ENCODE measurements around the gene SBF1. TPM values are rescaled to one million over a fixed set of nuclear protein-coding genes. Genes with fewer than 3 reads are reported as not detected.
"Not testable (repeated sequence)": the region's sequence is repeated elsewhere in the genome, so short reads cannot be mapped to it uniquely, and the experiment has no call there.

The SBF1 gene, protein sequence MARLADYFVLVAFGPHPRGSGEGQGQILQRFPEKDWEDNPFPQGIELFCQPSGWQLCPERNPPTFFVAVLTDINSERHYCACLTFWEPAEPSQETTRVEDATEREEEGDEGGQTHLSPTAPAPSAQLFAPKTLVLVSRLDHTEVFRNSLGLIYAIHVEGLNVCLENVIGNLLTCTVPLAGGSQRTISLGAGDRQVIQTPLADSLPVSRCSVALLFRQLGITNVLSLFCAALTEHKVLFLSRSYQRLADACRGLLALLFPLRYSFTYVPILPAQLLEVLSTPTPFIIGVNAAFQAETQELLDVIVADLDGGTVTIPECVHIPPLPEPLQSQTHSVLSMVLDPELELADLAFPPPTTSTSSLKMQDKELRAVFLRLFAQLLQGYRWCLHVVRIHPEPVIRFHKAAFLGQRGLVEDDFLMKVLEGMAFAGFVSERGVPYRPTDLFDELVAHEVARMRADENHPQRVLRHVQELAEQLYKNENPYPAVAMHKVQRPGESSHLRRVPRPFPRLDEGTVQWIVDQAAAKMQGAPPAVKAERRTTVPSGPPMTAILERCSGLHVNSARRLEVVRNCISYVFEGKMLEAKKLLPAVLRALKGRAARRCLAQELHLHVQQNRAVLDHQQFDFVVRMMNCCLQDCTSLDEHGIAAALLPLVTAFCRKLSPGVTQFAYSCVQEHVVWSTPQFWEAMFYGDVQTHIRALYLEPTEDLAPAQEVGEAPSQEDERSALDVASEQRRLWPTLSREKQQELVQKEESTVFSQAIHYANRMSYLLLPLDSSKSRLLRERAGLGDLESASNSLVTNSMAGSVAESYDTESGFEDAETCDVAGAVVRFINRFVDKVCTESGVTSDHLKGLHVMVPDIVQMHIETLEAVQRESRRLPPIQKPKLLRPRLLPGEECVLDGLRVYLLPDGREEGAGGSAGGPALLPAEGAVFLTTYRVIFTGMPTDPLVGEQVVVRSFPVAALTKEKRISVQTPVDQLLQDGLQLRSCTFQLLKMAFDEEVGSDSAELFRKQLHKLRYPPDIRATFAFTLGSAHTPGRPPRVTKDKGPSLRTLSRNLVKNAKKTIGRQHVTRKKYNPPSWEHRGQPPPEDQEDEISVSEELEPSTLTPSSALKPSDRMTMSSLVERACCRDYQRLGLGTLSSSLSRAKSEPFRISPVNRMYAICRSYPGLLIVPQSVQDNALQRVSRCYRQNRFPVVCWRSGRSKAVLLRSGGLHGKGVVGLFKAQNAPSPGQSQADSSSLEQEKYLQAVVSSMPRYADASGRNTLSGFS (N-terminal part only)
- total RNA-seq: 100 to 1,000 TPM; 211 to 221 TPM

DNA sequence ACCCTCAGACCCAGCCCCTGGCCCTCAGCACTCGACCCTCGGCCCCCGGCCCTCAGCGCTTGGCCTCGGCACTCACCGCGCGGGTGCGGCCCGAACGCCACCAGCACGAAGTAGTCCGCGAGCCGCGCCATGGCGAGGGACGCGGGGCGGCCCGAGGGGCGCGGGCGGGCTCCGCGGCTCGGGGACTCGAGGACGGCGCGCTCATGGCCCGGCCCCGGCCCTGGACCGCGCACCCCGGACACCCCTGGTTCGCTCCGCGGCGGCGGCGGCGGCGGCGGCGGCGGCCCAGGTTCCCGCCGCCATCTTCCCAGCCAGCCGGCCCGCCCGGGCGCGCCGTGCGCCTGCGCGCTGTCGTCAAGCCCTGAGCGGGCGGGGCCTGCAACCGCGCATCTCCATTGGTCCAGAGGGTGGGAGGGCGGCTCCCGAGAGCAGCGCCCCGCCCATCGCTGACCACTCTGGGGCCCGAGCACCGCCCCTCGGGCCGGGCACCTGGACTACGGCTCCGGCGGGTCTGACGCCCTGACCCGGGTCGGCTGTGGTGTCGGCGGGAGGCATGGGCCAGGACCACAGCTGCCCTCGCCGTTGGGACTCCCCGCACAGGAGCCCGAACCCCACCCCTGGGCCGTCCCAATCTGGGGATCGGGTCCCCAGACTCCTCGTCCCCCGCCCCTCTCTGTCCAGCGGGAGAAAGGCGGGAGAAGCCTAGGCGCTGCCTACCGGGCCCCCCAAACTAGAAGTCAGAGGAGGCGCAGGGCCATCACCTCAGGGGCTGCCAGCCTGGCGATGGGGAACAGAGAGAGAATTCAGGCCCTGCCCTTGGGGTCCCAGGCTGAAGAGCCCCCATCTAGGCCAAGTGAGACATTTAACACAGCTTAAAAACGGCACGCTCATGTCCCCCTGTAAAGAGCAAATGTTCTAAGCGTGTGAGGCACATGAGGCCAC, at the start of gene SBF1:
TSS of gene SBF1 (minus strand) at position 326 of the 942 bp plus-strand sequence. CDS start at position 131, 195 bp downstream.
- peak within 1 kb of the TSS; percentile 92 for H3K27ac Mint-ChIP-seq
- H3K27me3 Mint-ChIP-seq: peaks cover 8% of the 10 kb centered on the region
- H3K4me3 Mint-ChIP-seq: peak within 1 kb of the TSS; percentile 87
- peaks cover 43% of the 10 kb centered on the region for H3K4me1 Mint-ChIP-seq
- POLR2A ChIA-PET: interaction anchor here (1.1 kb wide), 1 partner anchor 51 kb away, joined by 6 read pairs; the partner anchor contains the start of gene SCO2
- DNase-seq: peak; percentile 95
- H3K9me3 Mint-ChIP-seq: no peaks in the 10 kb centered on the region
- H3K36me3 Mint-ChIP-seq: peaks cover 6% of the 10 kb centered on the region
- peak; percentile 66 for ATAC-seq (ENCODE audit: low read depth)

DNA sequence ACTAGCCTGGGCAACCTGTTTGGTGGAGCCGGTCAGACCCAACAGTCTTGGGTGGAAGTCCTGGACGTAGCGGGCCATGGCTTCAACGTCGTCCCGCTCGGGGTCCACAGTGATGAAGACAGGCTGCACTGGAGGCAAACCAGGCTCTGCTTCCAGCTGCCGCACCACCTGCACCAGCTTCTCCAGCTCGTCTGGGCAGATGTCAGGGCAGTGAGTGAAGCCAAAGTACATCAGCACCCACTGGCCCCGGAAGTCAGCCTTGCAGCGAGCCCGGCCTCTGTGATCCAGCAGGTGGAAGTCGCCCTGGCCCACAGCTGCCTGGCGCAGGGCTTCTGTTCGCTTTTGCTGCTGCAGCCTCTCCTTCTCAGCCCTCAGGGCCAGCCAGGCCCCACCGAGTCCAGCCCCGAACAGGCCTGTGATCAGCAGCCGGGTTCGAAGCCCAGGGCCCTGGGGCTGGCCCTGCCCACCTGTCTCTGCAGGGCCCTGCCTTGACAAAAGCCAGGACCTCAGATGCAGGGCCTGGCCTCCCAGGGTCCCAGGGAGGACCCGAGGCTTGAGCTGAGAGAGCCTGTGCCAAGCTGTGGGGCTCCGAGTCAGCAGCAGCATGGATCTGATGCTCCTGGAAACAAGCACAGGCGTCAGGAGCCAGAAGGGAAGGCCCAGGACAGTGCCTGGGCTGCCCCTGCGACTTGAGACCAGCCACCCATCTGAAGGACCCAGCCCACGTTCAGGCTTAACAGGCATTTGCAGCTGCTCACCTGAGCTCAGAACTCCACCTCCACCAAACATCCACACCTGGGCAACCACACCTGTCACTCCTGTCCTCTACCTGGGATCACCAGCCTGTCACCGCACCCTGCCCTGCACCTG, 49.2 kb upstream of the SBF1 start:
- H3K36me3 Mint-ChIP-seq: peaks cover 26% of the 10 kb centered on the region
- ATAC-seq (ENCODE audit: low read depth) (no peak), DNase-seq (peak; percentile 35)
- POLR2A ChIA-PET: interaction anchor here (0.8 to 13.0 kb wide), 16 partner anchors 9 to 273 kb away, joined by 3 to 300 read pairs (median 23); partner anchors contain the start of genes CHKB, CPT1B, HDAC10 and KLHDC7B
- no peaks in the 10 kb centered on the region for H3K27me3 Mint-ChIP-seq
- H3K9me3 Mint-ChIP-seq: no peaks in the 10 kb centered on the region
- peak overlapping the region; percentile 96 for H3K4me3 Mint-ChIP-seq
- H3K27ac Mint-ChIP-seq: peak overlapping the region; percentile 95
- H3K4me1 Mint-ChIP-seq: peaks cover 30% of the 10 kb centered on the region

DNA sequence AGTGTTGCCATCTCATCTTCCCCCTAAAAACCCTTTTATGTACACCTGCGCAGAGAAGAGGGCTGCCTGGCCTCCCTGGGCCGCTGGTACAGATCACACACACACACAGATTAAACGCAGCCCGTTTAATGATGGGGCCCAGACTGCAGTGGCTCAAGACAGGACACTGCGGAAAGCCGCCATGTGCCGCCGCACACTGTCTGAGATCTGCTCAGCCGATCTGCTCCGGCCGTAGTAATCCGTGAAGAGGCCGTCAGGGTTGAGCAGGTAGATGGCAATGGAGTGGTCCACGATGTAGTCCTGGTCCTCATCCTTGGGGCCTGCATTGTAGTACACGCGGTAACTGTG, 48.6 kb upstream of the SBF1 start:
- no peak for DNase-seq
- no peaks in the 10 kb centered on the region for H3K9me3 Mint-ChIP-seq
- no peak for ATAC-seq (ENCODE audit: low read depth)
- peaks cover 26% of the 10 kb centered on the region for H3K4me1 Mint-ChIP-seq
- H3K4me3 Mint-ChIP-seq: peak overlapping the region; percentile 10
- POLR2A ChIA-PET: interaction anchor here (1.6 to 5.4 kb wide), 2 partner anchors 9 to 13 kb away, joined by 5 to 175 read pairs; partner anchors contain the start of genes LMF2 and NCAPH2
- H3K27me3 Mint-ChIP-seq: no peaks in the 10 kb centered on the region
- no peak overlapping the region for H3K27ac Mint-ChIP-seq
- peaks cover 22% of the 10 kb centered on the region for H3K36me3 Mint-ChIP-seq

DNA sequence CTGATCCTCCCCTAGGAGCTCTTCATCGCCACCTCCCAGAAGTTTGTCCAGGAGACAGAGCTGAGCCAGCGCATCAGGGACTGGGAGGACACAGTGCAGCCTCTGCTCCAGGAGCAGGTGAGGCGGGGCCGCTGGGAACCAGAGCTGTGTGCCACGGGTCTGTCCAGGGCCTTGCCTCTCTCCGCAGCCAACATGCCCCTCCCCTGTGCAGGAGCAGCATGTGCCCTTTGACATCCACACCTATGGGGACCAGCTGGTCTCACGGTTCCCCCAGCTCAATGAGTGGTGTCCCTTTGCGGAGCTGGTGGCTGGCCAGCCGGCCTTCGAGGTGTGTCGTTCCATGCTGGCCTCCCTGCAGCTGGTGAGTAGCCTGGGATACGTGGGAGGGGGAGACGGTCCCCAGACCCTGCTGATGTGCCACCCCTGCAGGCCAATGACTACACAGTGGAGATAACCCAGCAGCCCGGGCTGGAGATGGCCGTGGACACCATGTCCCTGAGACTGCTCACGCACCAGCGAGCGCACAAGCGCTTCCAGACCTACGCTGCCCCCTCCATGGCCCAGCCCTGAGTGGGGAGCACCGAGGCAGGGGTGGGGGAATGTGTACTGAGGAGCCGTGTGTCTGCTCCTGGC, 48.1 kb upstream of the SBF1 start:
- Mint-ChIP-seq H3K9me3 (no peaks in the 10 kb centered on the region), H3K27ac (no peak overlapping the region), H3K4me1 (peaks cover 21% of the 10 kb centered on the region), H3K4me3 (no peak overlapping the region), H3K36me3 (peaks cover 17% of the 10 kb centered on the region), H3K27me3 (no peaks in the 10 kb centered on the region)
- POLR2A ChIA-PET: interaction anchor here (0.6 to 5.4 kb wide), 4 partner anchors 9 to 53 kb away, joined by 3 to 175 read pairs (median 6); partner anchors contain the start of genes LMF2 and NCAPH2
- ATAC-seq (ENCODE audit: low read depth): no peak
- peak; percentile 31 for DNase-seq

DNA sequence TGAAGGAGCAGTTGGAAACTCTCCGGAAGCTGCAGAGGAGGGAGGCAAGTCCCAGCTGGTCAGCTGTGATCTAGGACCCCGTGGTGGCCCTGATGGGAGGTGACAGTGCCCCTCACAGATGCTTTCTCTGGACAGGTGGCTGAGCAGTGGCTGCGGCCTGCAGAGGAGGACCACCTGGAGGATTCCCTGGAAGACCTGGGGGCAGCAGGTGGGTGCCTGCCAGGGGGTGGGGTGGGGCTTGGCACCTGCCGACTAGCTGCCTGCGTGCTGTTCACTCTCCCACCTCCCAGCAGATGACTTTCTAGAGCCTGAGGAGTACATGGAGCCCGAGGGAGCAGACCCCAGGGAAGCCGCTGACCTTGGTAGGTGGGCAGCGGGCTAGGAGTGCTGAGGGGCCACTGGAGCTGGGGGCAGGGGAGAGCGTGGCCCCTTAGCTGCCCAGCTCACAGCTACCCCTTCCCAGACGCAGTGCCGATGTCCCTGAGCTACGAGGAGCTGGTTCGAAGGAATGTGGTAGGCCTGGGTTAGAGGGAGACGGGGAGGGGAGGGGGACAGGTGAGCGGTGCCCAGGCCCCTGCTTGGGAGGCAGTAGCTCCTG, 47.5 kb upstream of the SBF1 start:
- H3K36me3 Mint-ChIP-seq: peaks cover 14% of the 10 kb centered on the region
- H3K4me3 Mint-ChIP-seq: no peak overlapping the region
- peaks cover 14% of the 10 kb centered on the region for H3K4me1 Mint-ChIP-seq
- no peak overlapping the region for H3K27ac Mint-ChIP-seq
- DNase-seq: no peak
- no peak for ATAC-seq (ENCODE audit: low read depth)
- no peaks in the 10 kb centered on the region for H3K27me3 Mint-ChIP-seq
- H3K9me3 Mint-ChIP-seq: no peaks in the 10 kb centered on the region
- POLR2A ChIA-PET: interaction anchor here (0.6 to 5.4 kb wide), 4 partner anchors 8 to 52 kb away, joined by 3 to 175 read pairs (median 6); partner anchors contain the start of genes LMF2 and NCAPH2

DNA sequence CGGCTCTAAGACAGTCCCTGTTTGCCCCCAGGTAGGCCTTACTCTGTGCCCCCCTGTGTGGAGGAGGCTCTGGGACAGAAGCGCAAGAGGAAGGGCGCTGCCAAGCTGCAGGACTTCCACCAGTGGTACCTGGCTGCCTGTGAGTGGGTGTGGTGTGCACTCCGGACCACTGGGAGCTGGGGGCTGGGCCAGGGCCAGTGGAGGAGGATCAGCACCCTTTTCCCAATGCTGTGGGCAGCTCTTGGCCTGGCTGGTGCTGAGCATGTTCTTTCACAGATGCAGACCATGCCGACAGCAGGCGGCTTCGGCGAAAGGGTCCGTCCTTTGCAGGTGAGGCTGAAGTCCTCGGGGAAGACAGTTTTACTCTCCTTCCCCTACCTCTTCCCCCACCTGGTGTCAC, 46.9 kb upstream of the SBF1 start:
- H3K36me3 Mint-ChIP-seq: peaks cover 14% of the 10 kb centered on the region
- POLR2A ChIA-PET: interaction anchor here (1.4 to 5.4 kb wide), 2 partner anchors 12 to 27 kb away, joined by 7 to 175 read pairs; partner anchors contain the start of genes LMF2 and NCAPH2
- H3K4me1 Mint-ChIP-seq: peaks cover 8% of the 10 kb centered on the region
- H3K9me3 Mint-ChIP-seq: no peaks in the 10 kb centered on the region
- no peak overlapping the region for H3K27ac Mint-ChIP-seq
- H3K4me3 Mint-ChIP-seq: no peak overlapping the region
- no peak for ATAC-seq (ENCODE audit: low read depth)
- no peaks in the 10 kb centered on the region for H3K27me3 Mint-ChIP-seq
- no peak for DNase-seq

DNA sequence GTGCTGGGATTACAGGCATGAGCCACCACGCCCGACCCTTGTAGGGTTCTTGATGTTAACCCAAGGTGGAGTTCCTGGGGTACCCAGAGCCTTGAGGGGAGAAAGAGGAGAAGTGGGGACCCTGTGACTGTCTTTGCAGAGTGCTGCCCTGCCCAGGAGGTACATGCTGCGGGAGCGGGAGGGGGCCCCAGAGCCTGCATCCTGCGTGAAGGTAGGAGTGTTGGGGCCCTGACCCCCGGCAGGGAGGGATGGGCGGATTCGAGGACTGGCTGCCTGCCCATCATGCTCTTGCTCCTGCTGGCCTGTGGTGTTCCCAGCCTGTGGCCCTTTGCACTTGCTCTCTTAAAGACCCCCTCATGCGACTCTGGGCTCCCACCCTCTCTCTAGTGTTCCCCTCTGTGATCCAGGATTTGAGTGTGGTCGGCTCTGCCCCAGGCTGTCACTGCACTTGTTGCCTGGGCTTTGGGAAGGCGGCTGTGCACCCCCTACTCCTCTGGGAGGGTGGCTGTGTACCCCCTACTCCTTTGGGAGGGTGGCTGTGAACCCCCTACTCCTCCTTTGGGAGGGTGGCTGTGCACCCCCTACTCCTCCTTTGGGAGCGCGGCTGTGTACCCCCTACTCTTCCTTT, 46.1 kb upstream of the SBF1 start:
- H3K9me3 Mint-ChIP-seq: no peaks in the 10 kb centered on the region
- H3K4me1 Mint-ChIP-seq: peaks cover 9% of the 10 kb centered on the region
- POLR2A ChIA-PET: interaction anchor here (5.4 kb wide), 1 partner anchor 11 kb away, joined by 175 read pairs; the partner anchor contains the start of genes LMF2 and NCAPH2
- DNase-seq (no peak), ATAC-seq (ENCODE audit: low read depth) (no peak)
- no peaks in the 10 kb centered on the region for H3K27me3 Mint-ChIP-seq
- no peak overlapping the region for H3K27ac Mint-ChIP-seq
- H3K36me3 Mint-ChIP-seq: peaks cover 14% of the 10 kb centered on the region
- H3K4me3 Mint-ChIP-seq: no peak overlapping the region

DNA sequence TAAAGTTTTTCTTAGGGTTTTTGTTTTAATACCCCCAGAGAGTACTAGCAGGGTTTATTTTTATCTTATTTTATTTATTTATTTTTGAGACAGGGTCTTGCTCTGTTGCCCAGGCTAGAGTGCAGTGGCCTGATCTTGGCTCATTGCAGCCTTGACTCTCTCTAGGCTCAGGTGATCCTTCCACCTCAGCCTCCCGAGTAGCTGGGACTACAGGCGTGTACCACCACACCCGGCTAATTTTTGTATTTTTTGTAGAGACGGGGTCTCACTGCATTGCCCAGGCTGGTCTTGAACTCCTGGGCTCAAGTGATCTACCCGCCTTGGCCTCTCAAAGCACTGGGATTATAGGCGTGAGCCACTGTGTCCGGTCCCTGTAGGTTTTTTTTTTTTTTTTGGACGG, 45.3 kb upstream of the SBF1 start:
- ATAC-seq (ENCODE audit: low read depth); H3K27ac Mint-ChIP-seq; DNase-seq; POLR2A ChIA-PET; H3K27me3 Mint-ChIP-seq; H3K9me3 Mint-ChIP-seq; H3K4me3 Mint-ChIP-seq: not testable (repeated sequence)
- peaks cover 16% of the 10 kb centered on the region for H3K36me3 Mint-ChIP-seq
- H3K4me1 Mint-ChIP-seq: peaks cover 12% of the 10 kb centered on the region

DNA sequence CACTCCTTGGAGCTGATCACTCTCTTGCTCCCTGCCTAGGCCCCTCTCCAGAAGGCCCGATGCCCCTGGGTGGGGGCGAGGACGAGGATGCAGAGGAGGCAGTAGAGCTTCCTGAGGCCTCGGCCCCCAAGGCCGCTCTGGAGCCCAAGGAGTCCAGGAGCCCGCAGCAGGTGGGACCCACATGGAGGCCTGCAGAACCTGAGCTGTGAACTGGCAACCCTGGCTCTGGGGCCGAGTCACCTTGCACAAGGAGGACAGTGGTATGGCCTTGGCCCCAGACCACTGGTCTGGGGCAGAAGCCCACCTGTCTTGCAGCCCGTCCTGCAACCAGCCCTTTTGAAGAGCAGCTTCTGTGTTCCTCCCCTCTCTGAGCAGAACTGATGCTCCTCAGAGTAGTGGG, 44.3 kb upstream of the SBF1 start:
- no peak for DNase-seq
- peaks cover 15% of the 10 kb centered on the region for H3K36me3 Mint-ChIP-seq

DNA sequence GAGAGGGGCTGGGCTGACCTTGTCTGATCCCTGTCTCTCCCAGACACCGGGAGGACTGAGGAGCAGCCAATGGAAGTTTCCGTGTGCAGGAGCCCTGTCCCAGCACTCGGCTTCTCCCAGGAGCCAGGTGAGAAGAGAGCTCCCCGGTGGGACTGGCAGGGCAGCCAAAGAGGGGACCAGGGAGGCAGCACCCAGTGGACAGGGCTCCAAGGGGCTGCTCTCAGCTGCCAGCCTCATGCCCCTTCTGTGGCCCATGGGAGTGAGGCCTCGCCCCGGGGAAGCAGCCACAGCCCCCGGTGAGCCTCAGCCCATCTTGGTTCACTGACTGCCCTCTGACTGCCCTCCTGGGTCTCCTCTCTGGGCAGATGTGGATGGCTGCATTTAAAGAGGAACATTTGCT, 43.8 kb upstream of the SBF1 start:
- Mint-ChIP-seq H3K4me3 (no peak overlapping the region), H3K9me3 (no peaks in the 10 kb centered on the region), H3K27ac (no peak overlapping the region), H3K27me3 (no peaks in the 10 kb centered on the region), H3K4me1 (peaks cover 10% of the 10 kb centered on the region), H3K36me3 (peaks cover 15% of the 10 kb centered on the region)
- ATAC-seq (ENCODE audit: low read depth): no peak
- POLR2A ChIA-PET: interaction anchor here (1.3 kb wide), 1 partner anchor 11 kb away, joined by 7 read pairs; the partner anchor contains the start of genes LMF2 and NCAPH2
- no peak for DNase-seq

More for the DNA sequence above, 44.3 kb upstream of the SBF1 start:
- Mint-ChIP-seq H3K4me1 (peaks cover 10% of the 10 kb centered on the region), H3K4me3 (no peak overlapping the region), H3K27ac (no peak overlapping the region), H3K27me3 (no peaks in the 10 kb centered on the region), H3K9me3 (no peaks in the 10 kb centered on the region)
- ATAC-seq (ENCODE audit: low read depth): no peak
- POLR2A ChIA-PET: interaction anchor here (1.3 kb wide), 1 partner anchor 11 kb away, joined by 7 read pairs; the partner anchor contains the start of genes LMF2 and NCAPH2

Data from activated naive CD8-positive, alpha-beta T cell treated with anti-CD3 and anti-CD28 coated beads, Interleukin-2, amount 10 ng/mL, durations not matched to agents 7 days and 5 days (primary cell).